HL-60 (cell line): ENCODE results near the gene B4GALNT1.

ENCODE experiments used
- DNase-seq, 2 experiments: peaks; one replicate each; pipeline ENCODE4 v3.0.0-alpha.2; 2010 to 2020; ENCODE audit warnings: low read depth in 1 of 2, low spot score in 1 of 2
- H3K27ac ChIP-seq: fragments of 250-450 bp; sonication (Bioruptor Pico); replicated peaks from 2 replicates; pipeline ENCODE4 v1.5.1; 2020; ENCODE audit warnings: mild to moderate bottlenecking, moderate library complexity
- H3K27me3 ChIP-seq: fragments of 250-450 bp; sonication (Bioruptor Pico); 2 replicates; pipeline ENCODE4 v1.5.1; 2021; ENCODE audit warnings: mild to moderate bottlenecking, moderate library complexity; ENCODE audit not compliant: insufficient read depth, poor library complexity, severe bottlenecking
- H3K4me3 ChIP-seq: replicated peaks from 2 replicates; pipeline ENCODE4 v1.5.1; 2011; ENCODE audit warnings: mild to moderate bottlenecking, control low read depth, low read length; ENCODE audit not compliant: insufficient read depth
- GABPA ChIP-seq: IDR thresholded peaks from 2 replicates; pipeline ENCODE4 v1.6.1; 2012; ENCODE audit warnings: low read depth
- POLR2AphosphoS5 ChIP-seq: IDR thresholded peaks from 2 replicates; pipeline ENCODE4 v1.6.1; 2012; ENCODE audit warnings: low read depth
- SPI1 ChIP-seq: IDR thresholded peaks from 2 replicates; pipeline ENCODE4 v1.6.1; 2012; ENCODE audit warnings: low read depth, mild to moderate bottlenecking, borderline replicate concordance
- TF ChIP-seq, protein P1 (sequence below): IDR thresholded peaks from one replicate; pipeline ENCODE4 v1.5.1; 2011; ENCODE audit warnings: low read length, control low read depth, inconsistent platforms; ENCODE audit not compliant: insufficient read depth
- TF ChIP-seq, protein P2 (sequence below): IDR thresholded peaks from 2 replicates; pipeline ENCODE4 v1.6.1; 2012; ENCODE audit warnings: low read depth; ENCODE audit not compliant: insufficient replicate concordance

Gene B4GALNT1

DNA sequence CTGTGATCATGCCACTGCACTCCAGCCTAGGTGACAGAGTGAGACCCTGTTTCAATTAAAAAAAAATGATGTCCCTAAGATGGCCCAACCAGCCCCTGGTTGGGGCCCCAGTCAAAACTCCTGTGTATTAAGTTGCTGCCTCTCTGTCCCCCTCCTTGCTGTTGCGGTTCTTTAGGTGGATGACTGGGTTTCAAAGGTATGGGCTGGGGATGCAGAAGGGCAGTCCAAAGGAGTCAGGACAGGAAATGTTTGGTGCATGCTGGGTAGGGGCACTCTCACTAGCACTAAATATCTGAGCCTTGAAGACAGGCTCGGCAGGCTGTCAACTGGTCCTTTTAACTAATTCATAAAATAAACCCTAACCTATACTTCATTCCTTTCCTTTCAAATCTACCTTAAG is 54.0 kb downstream of the B4GALNT1 start:
- Histone ChIP-seq H3K27me3 (no peaks in the 10 kb centered on the region), H3K27ac (no peak overlapping the region), H3K4me3 (no peak overlapping the region)
- DNase-seq = no peak
- TF ChIP-seq, protein P1, sequence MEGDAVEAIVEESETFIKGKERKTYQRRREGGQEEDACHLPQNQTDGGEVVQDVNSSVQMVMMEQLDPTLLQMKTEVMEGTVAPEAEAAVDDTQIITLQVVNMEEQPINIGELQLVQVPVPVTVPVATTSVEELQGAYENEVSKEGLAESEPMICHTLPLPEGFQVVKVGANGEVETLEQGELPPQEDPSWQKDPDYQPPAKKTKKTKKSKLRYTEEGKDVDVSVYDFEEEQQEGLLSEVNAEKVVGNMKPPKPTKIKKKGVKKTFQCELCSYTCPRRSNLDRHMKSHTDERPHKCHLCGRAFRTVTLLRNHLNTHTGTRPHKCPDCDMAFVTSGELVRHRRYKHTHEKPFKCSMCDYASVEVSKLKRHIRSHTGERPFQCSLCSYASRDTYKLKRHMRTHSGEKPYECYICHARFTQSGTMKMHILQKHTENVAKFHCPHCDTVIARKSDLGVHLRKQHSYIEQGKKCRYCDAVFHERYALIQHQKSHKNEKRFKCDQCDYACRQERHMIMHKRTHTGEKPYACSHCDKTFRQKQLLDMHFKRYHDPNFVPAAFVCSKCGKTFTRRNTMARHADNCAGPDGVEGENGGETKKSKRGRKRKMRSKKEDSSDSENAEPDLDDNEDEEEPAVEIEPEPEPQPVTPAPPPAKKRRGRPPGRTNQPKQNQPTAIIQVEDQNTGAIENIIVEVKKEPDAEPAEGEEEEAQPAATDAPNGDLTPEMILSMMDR = no peak
- TF ChIP-seq, protein P2, sequence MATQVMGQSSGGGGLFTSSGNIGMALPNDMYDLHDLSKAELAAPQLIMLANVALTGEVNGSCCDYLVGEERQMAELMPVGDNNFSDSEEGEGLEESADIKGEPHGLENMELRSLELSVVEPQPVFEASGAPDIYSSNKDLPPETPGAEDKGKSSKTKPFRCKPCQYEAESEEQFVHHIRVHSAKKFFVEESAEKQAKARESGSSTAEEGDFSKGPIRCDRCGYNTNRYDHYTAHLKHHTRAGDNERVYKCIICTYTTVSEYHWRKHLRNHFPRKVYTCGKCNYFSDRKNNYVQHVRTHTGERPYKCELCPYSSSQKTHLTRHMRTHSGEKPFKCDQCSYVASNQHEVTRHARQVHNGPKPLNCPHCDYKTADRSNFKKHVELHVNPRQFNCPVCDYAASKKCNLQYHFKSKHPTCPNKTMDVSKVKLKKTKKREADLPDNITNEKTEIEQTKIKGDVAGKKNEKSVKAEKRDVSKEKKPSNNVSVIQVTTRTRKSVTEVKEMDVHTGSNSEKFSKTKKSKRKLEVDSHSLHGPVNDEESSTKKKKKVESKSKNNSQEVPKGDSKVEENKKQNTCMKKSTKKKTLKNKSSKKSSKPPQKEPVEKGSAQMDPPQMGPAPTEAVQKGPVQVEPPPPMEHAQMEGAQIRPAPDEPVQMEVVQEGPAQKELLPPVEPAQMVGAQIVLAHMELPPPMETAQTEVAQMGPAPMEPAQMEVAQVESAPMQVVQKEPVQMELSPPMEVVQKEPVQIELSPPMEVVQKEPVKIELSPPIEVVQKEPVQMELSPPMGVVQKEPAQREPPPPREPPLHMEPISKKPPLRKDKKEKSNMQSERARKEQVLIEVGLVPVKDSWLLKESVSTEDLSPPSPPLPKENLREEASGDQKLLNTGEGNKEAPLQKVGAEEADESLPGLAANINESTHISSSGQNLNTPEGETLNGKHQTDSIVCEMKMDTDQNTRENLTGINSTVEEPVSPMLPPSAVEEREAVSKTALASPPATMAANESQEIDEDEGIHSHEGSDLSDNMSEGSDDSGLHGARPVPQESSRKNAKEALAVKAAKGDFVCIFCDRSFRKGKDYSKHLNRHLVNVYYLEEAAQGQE = no peak
- TF ChIP-seq POLR2AphosphoS5 (no peak), GABPA (no peak), SPI1 (no peak)

DNA sequence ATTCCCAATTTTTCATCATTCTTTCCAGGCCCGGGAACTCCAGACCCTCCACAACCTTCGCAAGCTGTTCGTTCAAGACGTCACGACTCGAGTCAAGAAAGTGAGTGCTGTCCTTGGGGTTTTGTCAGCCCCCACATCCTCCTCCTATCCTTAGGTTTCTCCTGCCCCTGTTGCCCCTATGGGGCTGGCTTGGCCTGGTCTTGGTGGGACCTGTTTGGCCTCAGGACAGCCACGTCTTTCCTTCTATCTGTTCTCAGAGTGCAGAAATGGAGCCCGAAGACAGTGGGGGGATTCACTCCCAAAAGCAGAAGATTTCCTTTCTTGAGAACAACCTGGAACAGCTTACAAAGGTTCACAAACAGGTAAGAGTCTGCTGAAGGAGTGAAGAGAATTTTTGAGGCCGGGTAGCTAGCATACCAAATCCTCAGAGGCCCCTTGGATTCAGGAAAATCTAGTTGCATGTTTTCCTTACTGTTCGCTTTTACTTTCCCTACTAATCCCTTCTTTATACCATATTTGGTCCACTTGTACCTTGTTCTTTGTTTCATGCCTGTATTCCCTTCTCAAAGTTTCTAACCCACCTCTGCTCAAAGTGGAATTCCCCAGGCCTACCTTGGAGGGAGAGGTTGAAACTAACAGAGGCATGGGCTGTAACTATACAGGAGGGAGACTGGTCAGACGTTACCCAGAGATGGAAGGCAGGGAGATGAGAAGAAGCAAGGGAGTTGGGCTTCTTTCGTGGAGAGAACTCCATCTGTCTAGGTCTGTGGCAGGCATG is 54.8 kb downstream of the B4GALNT1 start:
- no peak for TF ChIP-seq SPI1
- TF ChIP-seq, protein P1 = no peak
- TF ChIP-seq GABPA = no peak
- TF ChIP-seq, protein P2 = no peak
- TF ChIP-seq POLR2AphosphoS5 = no peak
- H3K27me3 ChIP-seq = no peaks in the 10 kb centered on the region
- no peak overlapping the region for H3K4me3 ChIP-seq
- DNase-seq = no peak
- no peak overlapping the region for H3K27ac ChIP-seq

DNA sequence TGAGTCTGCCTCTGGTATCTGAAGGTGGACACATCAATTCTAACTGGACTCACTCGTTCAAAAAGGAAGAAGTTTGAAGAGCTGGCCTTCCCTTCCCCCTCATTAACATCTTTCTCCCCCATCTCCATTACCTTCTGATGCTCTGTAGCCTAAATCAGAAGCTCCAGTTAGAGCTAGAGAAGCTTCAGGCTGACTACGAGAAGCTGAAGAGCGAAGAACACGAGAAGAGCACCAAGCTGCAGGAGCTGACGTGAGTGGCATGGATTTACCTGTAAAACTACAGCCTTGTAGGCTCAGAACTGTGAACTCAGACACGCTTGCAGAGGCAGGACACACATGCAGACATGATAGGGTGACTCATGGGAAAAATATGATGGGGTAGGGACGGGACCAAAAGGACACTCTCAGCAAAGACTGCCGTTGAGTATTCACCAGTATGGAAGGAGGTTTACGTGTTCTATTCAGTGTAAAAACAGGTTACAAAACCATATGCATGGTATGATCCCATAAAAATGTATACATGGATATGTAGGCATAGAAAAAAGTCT is 56.3 kb downstream of the B4GALNT1 start:
- no peak for DNase-seq
- Histone ChIP-seq H3K27ac (no peak overlapping the region), H3K4me3 (no peak overlapping the region), H3K27me3 (no peaks in the 10 kb centered on the region)
- TF ChIP-seq, protein P2 = no peak
- TF ChIP-seq POLR2AphosphoS5 (no peak), SPI1 (no peak), GABPA (no peak)
- TF ChIP-seq, protein P1 = no peak
